ENCODE measurements around the gene GATAD2A.
"Not testable (repeated sequence)": the region's sequence is repeated elsewhere in the genome, so short reads cannot be mapped to it uniquely, and the experiment has no call there.

GATAD2A gene, protein sequence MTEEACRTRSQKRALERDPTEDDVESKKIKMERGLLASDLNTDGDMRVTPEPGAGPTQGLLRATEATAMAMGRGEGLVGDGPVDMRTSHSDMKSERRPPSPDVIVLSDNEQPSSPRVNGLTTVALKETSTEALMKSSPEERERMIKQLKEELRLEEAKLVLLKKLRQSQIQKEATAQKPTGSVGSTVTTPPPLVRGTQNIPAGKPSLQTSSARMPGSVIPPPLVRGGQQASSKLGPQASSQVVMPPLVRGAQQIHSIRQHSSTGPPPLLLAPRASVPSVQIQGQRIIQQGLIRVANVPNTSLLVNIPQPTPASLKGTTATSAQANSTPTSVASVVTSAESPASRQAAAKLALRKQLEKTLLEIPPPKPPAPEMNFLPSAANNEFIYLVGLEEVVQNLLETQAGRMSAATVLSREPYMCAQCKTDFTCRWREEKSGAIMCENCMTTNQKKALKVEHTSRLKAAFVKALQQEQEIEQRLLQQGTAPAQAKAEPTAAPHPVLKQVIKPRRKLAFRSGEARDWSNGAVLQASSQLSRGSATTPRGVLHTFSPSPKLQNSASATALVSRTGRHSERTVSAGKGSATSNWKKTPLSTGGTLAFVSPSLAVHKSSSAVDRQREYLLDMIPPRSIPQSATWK

DNA sequence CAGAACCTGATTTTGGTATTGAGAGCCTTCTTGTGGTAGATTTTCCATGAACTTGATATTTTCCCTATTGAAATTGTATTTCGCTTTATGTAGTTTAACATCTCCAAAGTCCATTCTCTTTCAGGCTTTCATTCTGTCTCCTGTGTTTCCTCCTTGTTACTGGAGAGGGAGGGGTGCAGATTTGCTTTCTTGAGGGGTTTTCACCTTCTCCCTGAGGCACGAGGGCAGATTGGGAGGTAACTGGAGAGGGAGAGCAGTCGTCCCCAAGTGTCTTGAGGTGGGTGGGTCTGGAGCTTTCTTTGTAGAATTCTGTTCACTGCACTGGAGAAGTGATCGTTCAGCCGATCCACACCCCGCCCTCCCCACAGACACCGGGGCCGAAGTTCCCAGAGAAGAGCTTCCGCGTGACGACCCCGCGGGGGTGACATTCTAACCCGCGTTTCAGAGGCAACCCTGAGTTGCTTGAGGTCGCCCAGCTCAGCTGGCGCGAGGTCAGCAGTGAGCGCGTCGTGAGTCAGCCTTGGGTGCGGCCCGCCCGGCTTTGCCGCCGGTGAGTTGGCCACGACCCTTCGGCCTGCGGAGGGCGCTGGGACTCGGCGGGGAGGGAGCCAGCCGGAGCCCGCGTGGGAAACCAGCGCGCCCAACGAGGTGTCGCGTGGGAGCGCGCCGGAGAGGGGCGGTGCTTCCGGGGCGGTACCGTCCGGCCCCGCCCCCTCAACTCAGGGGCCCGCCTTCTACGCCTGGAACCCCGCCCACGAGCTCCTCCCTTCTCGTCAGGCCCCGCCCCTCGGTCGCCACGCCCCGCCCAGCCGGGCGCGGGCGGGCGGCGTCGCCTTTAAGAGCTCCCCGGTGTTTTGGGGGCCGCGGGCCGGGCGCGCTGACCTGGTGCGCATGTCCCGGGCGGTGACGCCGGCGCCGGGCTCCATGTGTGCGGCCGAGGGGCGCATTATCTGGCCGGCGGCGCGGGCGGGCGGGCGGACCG lies at the start of gene GATAD2A:
Gene GATAD2A, plus strand, starts transcription at position 797 of the 982 bp plus-strand sequence. CDS start 59,671 bp downstream, outside the sequence.
- DNase-seq (ENCODE audit: low read depth in 2 of 2) = peak; percentile 85 to 86

DNA sequence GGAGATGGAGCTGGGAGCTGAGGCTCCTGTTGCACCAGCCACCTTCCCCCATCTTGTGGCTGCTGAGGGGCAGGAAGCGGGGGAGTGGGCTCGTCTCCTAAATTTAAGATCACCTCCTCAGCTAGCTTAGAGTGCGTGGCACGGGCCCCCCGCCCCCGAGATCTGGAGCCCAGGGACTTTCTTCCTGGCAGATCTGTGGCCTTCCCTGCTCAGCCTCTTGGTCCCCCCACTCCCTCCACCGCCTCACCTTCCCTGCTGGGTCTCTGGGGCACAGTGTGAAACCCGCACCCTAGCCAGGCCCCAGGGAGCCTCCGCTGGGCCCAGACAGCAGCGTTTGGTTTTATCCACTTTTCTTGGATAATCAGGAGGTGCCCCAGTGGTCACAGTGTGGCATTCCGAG lies 49.0 kb upstream of the GATAD2A start:
- DNase-seq (ENCODE audit: low read depth in 2 of 2) = no peak

DNA sequence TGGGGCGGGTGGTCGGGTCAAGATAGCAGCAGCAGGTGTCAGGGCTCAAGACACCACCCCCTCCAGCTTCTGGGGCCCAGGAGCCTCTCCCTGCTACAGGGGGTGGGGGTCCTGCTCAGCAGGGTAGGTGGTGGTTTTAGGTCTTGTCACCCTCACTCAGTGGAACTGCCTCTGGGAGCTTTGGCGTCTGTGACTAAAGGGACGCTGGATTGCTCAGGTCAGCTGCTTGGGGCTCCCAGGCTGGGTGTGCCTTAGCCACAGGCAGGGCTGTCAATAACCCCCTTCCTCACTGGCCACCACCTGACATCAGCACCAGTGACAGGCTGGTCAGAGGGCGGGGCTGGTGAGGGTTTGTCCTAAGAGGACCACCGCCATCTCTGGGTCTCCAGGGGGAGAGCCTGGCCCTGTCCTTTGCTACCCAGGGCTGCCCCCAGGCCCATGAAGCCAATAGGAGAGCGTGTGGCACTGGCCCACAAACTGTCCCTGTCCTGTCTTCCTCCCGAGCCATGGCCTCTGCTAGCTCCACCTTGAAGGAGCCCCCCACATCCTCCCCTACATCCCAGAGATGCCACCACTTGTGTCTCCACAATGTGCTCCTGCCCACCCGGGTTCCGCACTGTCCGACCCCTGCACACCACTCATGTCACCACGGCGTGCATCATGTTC lies 48.4 kb upstream of the GATAD2A start:
- no peak for DNase-seq (ENCODE audit: low read depth in 2 of 2)

DNA sequence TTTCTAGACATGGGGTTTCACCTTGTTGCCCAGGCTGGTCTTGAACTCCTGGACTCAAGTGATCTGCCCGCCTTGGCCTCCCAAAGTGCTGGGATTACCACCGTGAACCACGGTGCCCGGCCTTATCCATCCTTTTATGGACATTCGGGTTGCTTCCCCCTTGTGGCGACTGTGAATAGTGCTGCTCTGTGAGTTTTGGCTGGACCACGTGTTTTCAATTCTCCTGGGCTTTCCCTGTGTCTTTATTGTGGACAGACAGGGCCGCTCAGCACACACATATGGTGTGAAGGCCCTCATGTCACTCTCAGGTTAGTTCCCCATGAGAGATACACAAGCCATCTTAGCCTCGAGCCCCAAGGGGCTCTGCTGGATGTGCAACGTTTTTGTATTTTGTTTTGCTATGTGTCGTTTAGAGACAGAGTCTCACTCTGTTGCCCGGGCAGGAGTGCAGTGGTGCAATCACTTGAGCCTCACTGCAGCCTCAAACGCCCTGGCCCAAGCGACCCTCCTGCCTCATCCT lies 44.3 kb upstream of the GATAD2A start:
- peak; percentile 29 to 49 for DNase-seq (ENCODE audit: low read depth in 2 of 2)

DNA sequence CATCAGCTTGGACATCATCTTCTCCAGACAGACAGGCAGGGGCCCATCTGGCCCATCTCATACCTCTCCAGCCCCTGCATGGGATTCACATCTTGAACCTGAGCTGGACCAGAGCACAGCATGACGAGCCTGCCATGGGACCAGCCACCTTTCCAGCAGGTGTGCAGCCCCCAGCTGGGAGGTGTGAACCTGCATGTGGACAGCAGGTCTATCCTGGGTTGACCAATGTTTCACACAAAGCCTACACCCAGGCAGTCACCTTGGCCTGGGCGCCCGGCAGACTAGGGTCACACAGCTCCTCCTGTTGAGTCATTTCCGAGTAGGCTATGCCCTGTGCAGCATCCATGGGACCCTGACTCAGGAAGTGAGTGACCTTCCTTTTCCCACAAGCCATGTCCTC lies 43.4 kb upstream of the GATAD2A start:
- DNase-seq (ENCODE audit: low read depth in 2 of 2) = no peak

GRCh38 chr19:19366434-19367396 lies 38.8 kb upstream of the GATAD2A start:
- DNase-seq (ENCODE audit: low read depth in 2 of 2) = peak; percentile 42 to 43

DNA sequence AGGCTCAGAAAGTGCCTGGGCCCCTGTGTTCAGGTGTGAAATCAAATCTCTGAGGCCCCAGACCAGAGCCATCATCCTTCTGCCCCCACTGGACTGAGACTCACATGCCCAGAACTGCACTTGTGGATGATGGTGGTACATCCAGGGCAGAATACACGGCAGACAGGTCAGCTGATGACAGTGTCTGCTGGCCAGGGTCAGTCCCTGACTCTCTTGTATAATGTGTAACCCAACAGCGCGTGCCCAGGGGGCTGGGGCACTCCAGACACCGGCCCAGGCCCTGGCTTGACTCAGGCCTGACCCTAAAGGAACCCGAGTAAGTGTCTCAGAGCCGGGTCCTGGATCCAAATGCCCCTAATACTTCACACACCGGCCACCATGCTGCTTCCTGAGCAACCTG lies 37.4 kb upstream of the GATAD2A start:
- no peak for DNase-seq (ENCODE audit: low read depth in 2 of 2)

DNA sequence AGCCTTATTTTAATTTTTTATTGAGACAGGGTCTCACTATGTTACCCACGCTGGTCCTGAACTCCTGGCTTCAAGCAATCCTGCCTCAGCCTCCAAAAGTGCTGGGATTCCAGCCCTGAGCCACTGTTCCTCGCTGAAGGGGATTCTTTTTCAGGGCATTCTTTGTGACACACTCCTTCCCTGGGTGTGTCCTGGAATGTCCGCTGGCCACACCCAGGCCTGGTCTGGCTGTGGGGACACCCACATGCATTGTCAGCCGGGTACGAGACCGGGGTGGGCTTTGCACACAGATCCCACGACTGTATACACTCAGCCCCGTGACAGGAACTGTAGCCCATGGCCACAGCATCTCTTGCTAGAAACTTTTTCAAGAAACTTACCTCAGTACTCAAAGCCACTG lies 34.4 kb upstream of the GATAD2A start:
- no peak for DNase-seq (ENCODE audit: low read depth in 2 of 2)

DNA sequence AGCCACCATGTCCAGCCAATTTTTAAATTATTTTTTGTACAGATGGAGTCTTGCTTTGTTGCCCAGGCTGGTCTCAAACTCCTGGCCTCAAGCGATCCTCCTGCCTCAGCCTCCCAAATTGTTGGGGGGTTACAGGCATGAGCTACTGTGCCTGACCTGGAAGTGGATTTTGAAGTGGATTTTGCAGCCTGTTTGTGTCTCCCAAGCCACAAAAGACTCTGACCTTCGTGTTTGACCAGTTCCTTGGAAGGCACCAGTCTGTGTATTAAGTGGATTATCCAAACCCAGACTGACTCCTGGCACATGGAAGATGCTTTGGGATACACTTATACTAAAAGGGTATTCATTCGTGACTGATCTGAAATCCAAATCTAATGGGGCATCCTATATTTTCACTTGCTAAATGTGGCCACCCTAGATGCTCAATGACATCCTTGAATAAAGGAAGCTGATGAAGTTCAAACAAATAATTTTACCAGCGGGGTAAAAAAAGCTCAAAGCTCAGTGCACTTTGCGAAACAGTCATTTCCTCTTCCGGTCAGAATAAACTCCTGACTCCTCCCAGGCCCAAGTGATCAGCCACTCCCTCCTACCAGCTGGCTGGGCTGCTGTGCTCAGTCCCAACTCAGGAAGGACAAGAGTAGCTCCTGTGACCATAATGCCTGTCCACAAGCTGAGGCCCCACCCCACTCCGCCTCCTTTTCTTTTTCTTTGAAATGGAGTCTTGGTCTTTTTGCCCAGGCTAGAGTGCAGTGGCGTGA lies 32.6 kb upstream of the GATAD2A start:
- no peak for DNase-seq (ENCODE audit: low read depth in 2 of 2)

- no peak for DNase-seq (ENCODE audit: low read depth in 2 of 2)
Observed at GRCh38 chr19:19379527-19379926, 25.9 kb upstream of the GATAD2A start.

DNA sequence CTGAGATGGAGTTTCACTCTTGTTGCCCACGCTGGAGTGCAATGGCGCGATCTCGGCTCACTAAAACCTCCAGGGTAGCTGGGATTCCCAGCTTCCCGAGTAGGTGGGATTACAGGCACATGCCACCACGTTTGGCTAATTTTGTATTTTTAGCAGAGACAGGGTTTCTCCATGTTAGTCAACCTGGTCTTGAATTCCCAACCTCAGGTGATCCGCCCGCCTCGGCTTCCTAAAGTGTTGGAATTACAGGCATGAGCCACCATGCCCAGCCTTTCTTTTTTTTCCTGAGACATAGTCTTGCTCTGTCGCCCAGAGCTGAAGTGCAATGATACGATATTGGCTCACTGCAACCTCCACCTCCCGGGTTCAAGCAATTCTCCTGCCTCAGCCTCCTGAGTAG lies 25.2 kb upstream of the GATAD2A start:
- not testable (repeated sequence) for DNase-seq (ENCODE audit: low read depth in 2 of 2)

GRCh38 chr19:19381007-19381926 lies 24.2 kb upstream of the GATAD2A start:
- no peak for DNase-seq (ENCODE audit: low read depth in 2 of 2)

- no peak for DNase-seq (ENCODE audit: low read depth in 2 of 2)
Observed at GRCh38 chr19:19382118-19382517, 23.4 kb upstream of the GATAD2A start.

GRCh38 chr19:19384486-19384885 lies 21.0 kb upstream of the GATAD2A start:
- DNase-seq (ENCODE audit: low read depth in 2 of 2) = no peak

DNA sequence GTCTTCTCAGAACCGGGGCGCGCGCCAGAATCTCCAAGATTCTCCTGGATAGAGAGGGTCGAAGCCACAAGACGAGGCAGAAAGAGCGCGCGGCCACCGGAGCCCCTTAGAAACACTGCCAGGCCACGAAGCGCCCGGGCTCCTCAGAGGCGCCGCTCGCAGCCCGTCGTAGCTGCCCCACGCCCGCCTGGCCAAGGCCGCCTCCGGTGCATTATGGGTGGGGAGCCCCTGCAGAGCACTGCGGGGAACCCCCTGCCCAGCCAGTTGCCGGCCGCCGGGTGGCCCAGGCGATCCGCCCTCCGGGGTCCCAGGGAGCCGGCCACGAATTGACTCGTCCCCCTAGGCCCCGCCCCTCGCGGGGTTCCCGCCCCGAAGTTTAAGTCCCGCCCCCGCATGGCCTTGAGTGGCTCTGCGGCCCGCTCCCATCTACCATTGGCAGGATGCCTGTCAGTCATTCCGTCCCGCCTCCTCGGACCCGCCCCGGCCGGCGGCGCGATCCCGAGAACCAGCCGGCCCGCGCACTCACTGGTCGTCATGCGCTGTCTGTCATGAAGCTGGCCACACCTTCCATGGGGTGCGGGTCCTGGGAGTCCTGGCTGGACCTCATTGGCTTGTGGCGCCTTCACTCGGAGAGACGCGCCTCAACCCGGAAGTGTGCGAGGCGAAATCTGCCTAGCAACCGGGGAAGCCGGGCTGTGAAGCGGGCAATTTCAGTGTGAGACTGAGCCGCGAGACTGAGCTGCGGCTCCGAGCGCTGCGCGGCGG lies 20.2 kb upstream of the GATAD2A start:
- peak; percentile 98 to 99 for DNase-seq (ENCODE audit: low read depth in 2 of 2)

GRCh38 chr19:19385896-19386869 lies 19.3 kb upstream of the GATAD2A start:
- peak in 1 of 2 donors; percentile 19 for DNase-seq (ENCODE audit: low read depth in 2 of 2)

All from stimulated activated CD4-positive, alpha-beta T cell treated with anti-CD3 and anti-CD28 coated beads, Interleukin-1b, Interleukin-23, amount 100 ng/mL, for 1 hour (primary cell).